Pancreas (tissue), 10 donors: Measurements from ENCODE around the gene FDPS. TPM values are rescaled to one million over a fixed set of nuclear protein-coding genes. Genes with fewer than 3 reads are reported as not detected.
A peak's percentile ranks its signal among the peaks of the same experiment; 100 is the strongest.

Experiments used
- ATAC-seq, 4 donors: fragments of 200-7000 bp; cut with Tn5 transposase; one replicate each; pipeline versions ENCODE4 v1.8.0 to v1.9.1; 2020; ENCODE audit warnings: mild to moderate bottlenecking in 4 of 4, moderate library complexity in 4 of 4
- DNase-seq, 6 donors: peaks; one replicate each; pipeline ENCODE4 v3.0.0-alpha.2; 2020
- FAIRE-seq: peaks from 2 replicates; lab custom pipeline; 2012; peaks lifted over from hg19 to GRCh38; lab: Jason Lieb, UNC
- H3K27ac ChIP-seq, 4 donors: fragments of 200-600 bp; sonication (generic); 1 replicate in 3 of 4; 2 replicates in 1 of 4; pipeline versions ENCODE4 v1.5.0 to v1.8.0; 2020
- H3K27me3 ChIP-seq, 4 donors: fragments of 200-600 bp; one replicate each; pipeline ENCODE4 v1.8.0; 2021
- H3K36me3 ChIP-seq, 3 donors: fragments of 200-600 bp; sonication (generic) in 1 of 3; one replicate each; pipeline versions ENCODE4 v1.5.0 to v1.8.0; 2020 to 2021
- H3K4me1 ChIP-seq, 3 donors: fragments of 200-600 bp; one replicate each; pipeline ENCODE4 v1.8.0; 2021
- H3K4me3 ChIP-seq, 4 donors: fragments of 200-600 bp; sonication (generic) in 2 of 4; one replicate each; pipeline versions ENCODE4 v1.5.0 to v1.8.0; 2020 to 2021
- H3K9me3 ChIP-seq, 4 donors: fragments of 200-600 bp; one replicate each; pipeline ENCODE4 v1.8.0; 2021
- WGBS, 2 donors: extraction: QIAGEN DNeasy Blood & Tissue Kit; methylation state at CpG; one replicate each; pipeline ENCODE4 v1.1.7; 2013; 5-methylcytosine and 5-hydroxymethylcytosine counted together
- intact Hi-C, 3 donors: fragments of 100-400 bp; cut with DNase I; formaldehyde crosslinking; loops; one replicate each; pipeline versions ENCODE4 v1.11.1 to v1.14.2; 2022
- polyA plus RNA-seq, 2 donors: library from polyadenylated mRNA; stranded (reverse); fragments of 200-250 nt; gene quantifications; one replicate each; pipeline ENCODE4 v1.2.3, GENCODE V29; 2013
- total RNA-seq, 6 donors: library from RNA; stranded (reverse); fragmentation: NEBNext Ultra II Directional in 4 of 6; extraction: Animal tissue kit (Norgen Biotek cat#: 25700) in 4 of 6; gene quantifications; one replicate each; pipeline versions ENCODE4 v1.2.1 to v1.2.4, GENCODE V29; 2021 to 2023
- TF ChIP-seq, protein P1 (sequence below), 4 donors: fragments of 200-600 bp; sonication (generic) in 3 of 4; IDR thresholded peaks; one replicate each; pipeline versions ENCODE4 v1.5.0 to v1.8.0; 2021; ENCODE audit warnings: antibody characterized with exemption in 4 of 4
- donor health status: healthy with polysubstance abuse.
- donor health status: DM: no; HTN: no; CAD: no; lungs with moderate emphysema.
- donor health status: DM: no; HTN: no; CAD: no.
- donor health status: control.
- donor health status: control.
- donor health status: Bipolar disorder and iron deficiency.
- donor health status: DM: yes; HTN: yes; CAD: no.
- donor health status: DM: no; HTN: no; CAD: no.
- donor health status: DM: no; HTN: no; CAD: no.
- donor health status: DM: yes; HTN: yes; CAD: no.

The FDPS gene
- total and polyA plus RNA-seq, 8 donors, result 48.7 to 151 (median 70.7) TPM

DNA sequence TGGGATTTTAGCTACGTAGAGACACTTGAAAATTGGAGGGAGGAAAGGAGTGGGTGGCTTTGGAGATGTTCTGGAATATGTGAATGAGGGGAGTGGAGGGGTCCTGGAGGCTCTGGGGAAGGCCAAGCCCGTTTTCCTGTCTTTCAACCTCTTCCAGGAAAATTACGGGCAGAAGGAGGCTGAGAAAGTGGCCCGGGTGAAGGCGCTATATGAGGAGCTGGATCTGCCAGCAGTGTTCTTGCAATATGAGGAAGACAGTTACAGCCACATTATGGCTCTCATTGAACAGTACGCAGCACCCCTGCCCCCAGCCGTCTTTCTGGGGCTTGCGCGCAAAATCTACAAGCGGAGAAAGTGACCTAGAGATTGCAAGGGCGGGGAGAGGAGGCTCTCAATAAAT, 11.6 kb downstream of the FDPS start:
- no peaks in the 10 kb centered on the region for H3K9me3 ChIP-seq
- ATAC-seq, result no peak
- FAIRE-seq, result no peak
- no peaks in the 10 kb centered on the region for H3K27me3 ChIP-seq
- TF ChIP-seq, protein P1, sequence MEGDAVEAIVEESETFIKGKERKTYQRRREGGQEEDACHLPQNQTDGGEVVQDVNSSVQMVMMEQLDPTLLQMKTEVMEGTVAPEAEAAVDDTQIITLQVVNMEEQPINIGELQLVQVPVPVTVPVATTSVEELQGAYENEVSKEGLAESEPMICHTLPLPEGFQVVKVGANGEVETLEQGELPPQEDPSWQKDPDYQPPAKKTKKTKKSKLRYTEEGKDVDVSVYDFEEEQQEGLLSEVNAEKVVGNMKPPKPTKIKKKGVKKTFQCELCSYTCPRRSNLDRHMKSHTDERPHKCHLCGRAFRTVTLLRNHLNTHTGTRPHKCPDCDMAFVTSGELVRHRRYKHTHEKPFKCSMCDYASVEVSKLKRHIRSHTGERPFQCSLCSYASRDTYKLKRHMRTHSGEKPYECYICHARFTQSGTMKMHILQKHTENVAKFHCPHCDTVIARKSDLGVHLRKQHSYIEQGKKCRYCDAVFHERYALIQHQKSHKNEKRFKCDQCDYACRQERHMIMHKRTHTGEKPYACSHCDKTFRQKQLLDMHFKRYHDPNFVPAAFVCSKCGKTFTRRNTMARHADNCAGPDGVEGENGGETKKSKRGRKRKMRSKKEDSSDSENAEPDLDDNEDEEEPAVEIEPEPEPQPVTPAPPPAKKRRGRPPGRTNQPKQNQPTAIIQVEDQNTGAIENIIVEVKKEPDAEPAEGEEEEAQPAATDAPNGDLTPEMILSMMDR (IDR thresholded peaks at IDR 0.05), result no peak
- no peak for DNase-seq
- H3K27ac ChIP-seq, result no peak overlapping the region
- 61 to 74% methylated on average over 11 of the region's 11 CpGs for WGBS, 2 donors
- no peaks in the 10 kb centered on the region for H3K36me3 ChIP-seq
- intact Hi-C loops, result loop anchor here in 2 of 3 donors (5.0 to 10.0 kb wide), 3 partner anchors 38 to 68 kb away; partner anchors contain the start of gene ENTREP3 (in 1 of the 2)
- H3K4me3 ChIP-seq, result peak overlapping the region in 1 of 4 donors; percentile 34
- peaks cover 0 to 7% (median 0%) of the 10 kb centered on the region in 3 donors for H3K4me1 ChIP-seq

DNA sequence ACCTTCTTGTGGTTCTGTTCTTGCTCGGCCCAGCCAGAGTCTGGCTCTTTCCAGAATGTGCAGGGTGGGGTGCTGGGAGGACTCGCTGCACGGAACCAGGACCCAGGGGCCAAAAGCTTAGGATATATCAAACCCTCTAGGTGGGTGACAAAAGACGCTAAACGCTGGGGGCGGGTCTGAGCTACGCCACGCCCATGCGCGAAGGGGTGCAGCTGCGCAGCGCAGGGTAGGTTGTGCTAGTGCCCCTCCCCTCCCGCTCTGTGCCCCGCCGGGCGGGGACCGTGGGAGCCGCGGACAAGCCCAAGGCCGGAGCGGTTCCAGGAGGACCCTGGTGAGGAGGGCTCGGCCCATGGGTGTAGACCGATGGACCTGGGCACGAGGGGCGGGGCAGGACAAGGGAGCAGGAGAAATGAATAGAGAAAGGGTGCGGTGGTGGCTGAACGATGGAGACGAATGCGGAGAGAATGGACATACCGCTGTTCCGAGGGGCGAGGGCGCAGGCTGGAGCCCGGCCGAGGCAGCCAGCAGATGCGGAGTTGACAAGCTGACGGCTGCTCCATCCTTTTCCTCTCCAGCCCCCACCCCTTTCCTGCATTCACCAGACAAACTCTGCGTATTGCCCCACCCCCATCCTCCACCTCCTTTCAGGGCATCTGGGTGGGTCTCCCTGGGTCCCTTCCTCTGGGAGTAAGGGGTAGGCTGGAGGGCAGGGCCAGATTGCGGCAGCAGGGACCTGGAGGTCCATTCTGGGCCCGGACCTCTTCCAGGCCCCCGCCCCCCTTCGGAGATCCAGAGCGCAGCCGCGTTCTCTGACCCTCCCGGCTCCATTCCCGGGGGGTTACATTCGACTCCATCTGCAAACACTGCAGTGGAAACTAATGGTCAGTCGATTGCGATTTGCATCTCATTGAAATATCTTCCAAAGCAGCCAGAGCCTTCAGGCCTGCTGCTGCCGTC, 12.3 kb downstream of the FDPS start, which contains the start of gene RUSC1:
Gene RUSC1, plus strand, starts transcription at position 234 of the 957 bp plus-strand sequence. CDS start 880 bp downstream, outside the sequence.
- peak in 2 of 4 donors; percentile 8 for ATAC-seq
- TF ChIP-seq, protein P1 (IDR thresholded peaks at IDR 0.05), result no peak
- FAIRE-seq, result no peak
- WGBS, 2 donors, result 38 to 42% methylated on average over 42 to 51 of the region's 51 CpGs
- Histone ChIP-seq H3K4me3 (peak within 1 kb of the TSS in 3 of 4 donors; percentile 3 to 79 (median 4)), H3K36me3 (no peaks in the 10 kb centered on the region), H3K27ac (no peak within 1 kb of the TSS), H3K4me1 (peaks cover 0 to 7% (median 0%) of the 10 kb centered on the region in 3 donors), H3K27me3 (no peaks in the 10 kb centered on the region), H3K9me3 (no peaks in the 10 kb centered on the region)
- intact Hi-C loops, result loop anchor here in 2 of 3 donors (5.0 to 10.0 kb wide), 3 partner anchors 39 to 69 kb away; partner anchors contain the start of gene ENTREP3 (in 1 of the 2)
- DNase-seq, result peak; percentile 48 to 87 (median 66)

DNA sequence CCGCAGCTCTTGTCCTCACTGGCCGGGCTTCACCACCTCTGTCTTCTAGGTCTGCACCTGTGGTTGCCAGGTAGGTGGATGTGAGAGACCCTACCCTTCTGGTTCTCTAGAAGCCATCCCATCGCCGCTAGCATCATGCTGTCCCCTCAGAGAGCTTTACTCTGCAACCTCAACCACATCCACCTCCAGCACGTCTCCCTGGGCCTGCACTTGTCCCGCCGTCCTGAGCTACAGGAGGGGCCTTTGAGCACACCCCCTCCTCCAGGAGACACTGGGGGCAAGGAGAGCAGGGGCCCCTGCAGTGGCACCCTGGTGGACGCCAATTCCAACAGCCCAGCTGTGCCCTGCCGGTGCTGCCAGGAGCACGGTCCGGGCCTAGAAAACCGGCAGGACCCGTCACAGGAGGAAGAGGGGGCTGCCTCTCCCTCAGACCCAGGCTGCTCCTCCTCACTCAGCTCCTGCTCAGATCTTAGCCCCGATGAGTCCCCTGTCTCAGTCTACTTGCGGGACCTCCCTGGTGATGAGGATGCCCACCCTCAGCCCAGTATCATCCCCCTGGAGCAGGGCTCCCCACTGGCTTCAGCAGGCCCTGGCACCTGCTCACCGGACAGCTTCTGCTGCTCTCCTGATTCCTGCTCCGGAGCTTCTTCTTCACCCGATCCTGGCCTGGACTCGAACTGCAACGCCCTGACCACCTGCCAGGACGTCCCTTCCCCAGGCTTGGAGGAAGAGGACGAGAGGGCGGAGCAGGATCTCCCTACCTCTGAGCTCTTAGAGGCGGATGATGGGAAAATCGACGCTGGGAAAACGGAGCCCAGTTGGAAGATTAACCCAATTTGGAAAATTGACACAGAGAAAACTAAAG, 13.2 kb downstream of the FDPS start:
- no peak for FAIRE-seq
- intact Hi-C loops, result loop anchor here in 2 of 3 donors (5.0 to 10.0 kb wide), 3 partner anchors 40 to 70 kb away; partner anchors contain the start of gene ENTREP3 (in 1 of the 2)
- TF ChIP-seq, protein P1 (IDR thresholded peaks at IDR 0.05), result no peak

DNA sequence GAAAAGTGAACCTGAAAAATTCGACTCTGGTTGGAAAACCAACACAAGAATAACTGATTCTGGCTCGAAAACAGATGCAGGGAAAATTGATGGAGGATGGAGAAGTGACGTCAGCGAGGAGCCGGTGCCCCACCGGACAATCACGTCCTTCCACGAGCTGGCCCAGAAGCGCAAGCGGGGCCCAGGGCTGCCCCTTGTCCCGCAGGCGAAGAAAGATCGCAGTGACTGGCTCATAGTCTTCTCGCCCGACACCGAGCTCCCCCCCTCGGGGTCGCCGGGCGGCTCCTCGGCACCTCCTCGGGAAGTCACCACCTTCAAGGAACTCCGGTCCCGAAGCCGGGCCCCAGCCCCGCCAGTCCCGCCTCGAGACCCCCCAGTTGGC, 13.9 kb downstream of the FDPS start:
- Histone ChIP-seq H3K4me1 (peaks cover 0 to 7% (median 0%) of the 10 kb centered on the region in 3 donors), H3K27ac (peak overlapping the region; percentile 81 to 97 (median 88)), H3K36me3 (no peaks in the 10 kb centered on the region), H3K9me3 (no peaks in the 10 kb centered on the region), H3K4me3 (peak overlapping the region; percentile 79 to 91 (median 86)), H3K27me3 (no peaks in the 10 kb centered on the region)
- intact Hi-C loops, result loop anchor here in 2 of 3 donors (5.0 to 10.0 kb wide), 3 partner anchors 40 to 70 kb away; partner anchors contain the start of gene ENTREP3 (in 1 of the 2)
- DNase-seq (peak in 2 of 6 donors; percentile 32 to 82), FAIRE-seq (no peak), ATAC-seq (no peak)
- TF ChIP-seq, protein P1 (IDR thresholded peaks at IDR 0.05), result no peak
- WGBS, 2 donors, result 1 to 6% methylated on average over 22 to 28 of the region's 28 CpGs

More for the DNA sequence above, 13.2 kb downstream of the FDPS start:
- peaks cover 0 to 7% (median 0%) of the 10 kb centered on the region in 3 donors for H3K4me1 ChIP-seq
- H3K27ac ChIP-seq, result peak overlapping the region in 1 of 4 donors; percentile 97
- 49 to 59% methylated on average over 27 of the region's 27 CpGs for WGBS, 2 donors
- H3K36me3 ChIP-seq, result no peaks in the 10 kb centered on the region
- no peaks in the 10 kb centered on the region for H3K9me3 ChIP-seq
- ATAC-seq (no peak), DNase-seq (peak in 3 of 6 donors; percentile 31 to 80 (median 50))
- H3K4me3 ChIP-seq, result peak overlapping the region in 1 of 4 donors; percentile 79
- H3K27me3 ChIP-seq, result no peaks in the 10 kb centered on the region
